Stimulated activated CD8-positive, alpha-beta memory T cell treated with anti-CD3 and anti-CD28 coated beads, Interleukin-7, amount 100 ng/mL, for 4 hours (primary cell): ENCODE measurements around the gene TBX2.

Experiments
- DNase-seq, 2 donors: peaks; one replicate each; pipeline ENCODE4 v3.0.0-alpha.2; 2020; ENCODE audit warnings: low read depth in 2 of 2

TBX2 gene

DNA sequence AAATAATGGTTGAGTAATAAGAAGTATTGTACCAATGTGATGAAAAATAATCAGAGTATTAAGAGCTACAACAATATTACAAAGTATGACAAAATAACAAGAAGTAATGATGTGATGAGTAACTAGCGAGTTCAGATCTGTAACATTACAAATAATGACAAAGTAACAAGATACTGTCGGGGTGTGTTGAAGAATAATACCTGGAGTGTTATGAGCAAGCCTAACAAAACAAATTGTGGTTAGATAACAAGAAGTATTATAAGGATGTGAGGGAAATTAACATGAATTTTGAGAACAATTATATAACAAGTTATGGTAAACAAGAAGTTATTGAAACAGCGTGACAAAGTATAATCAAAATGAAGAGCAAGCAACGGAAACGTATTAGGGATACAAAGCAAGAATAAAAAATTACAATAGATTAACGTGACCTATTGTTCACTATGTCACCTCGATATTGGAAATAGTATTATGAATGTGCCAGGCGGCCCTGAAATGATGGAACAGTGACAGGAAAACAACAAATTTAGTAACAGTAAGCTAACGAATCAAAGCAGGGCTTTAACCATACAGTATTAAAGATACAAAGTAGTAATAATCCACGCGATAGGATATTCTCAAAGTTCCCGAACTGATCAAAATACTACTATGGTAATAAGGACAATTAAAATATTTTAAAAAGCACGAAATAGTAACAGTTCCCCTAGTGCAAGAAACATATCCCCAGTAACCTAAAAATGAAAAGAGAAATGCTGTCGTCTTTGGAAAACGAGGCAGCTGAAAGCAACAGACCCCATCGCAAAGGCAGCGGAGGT, 54.1 kb downstream of the TBX2 start:
- no peak for DNase-seq

DNA sequence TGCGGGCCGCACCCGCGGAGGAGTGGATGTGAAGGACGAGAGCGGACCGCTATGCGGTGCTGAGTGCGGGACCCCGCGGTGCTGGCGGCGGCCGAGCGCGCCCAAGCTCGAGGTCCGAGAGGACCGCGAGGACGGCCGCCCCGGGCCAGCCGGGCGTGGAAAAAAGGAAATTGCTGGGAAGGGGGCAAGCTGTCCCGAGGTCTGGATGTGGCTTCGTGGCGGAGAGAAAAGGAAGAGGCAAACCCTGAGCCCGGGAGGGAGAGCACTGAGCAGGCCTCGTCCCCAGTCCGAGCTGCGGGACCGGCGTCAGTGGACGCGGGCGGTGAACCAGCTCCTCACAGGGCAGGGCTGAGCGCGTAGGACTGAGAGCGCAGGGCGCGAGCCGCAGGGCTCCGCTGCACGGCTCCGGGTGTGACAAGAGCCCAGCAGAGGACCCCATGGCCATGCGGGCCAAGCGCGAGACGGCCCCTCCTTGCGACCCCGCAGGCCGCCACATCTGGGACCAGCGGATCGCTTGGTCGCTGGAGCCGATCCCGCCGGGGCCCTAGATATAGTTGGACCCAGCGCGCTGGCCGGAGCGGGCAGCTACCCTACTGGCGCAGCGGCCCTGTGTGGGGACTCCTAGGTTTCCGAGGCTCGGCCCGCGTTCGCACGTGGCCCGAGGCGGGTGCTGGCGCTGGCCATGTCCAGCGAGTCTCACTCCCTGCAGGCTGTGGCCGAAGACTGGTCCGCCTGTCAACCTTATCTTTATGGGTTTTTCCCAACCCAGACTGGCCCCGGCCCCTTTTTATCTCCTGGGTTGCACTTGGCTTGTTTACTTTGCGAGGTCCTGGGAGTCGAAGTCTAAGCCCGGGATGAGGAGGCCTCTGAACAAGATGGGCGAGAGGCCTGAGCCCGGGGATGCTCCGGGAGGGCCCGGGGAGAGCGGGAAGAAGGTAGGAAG, 55.0 kb downstream of the TBX2 start:
- no peak for DNase-seq

DNA sequence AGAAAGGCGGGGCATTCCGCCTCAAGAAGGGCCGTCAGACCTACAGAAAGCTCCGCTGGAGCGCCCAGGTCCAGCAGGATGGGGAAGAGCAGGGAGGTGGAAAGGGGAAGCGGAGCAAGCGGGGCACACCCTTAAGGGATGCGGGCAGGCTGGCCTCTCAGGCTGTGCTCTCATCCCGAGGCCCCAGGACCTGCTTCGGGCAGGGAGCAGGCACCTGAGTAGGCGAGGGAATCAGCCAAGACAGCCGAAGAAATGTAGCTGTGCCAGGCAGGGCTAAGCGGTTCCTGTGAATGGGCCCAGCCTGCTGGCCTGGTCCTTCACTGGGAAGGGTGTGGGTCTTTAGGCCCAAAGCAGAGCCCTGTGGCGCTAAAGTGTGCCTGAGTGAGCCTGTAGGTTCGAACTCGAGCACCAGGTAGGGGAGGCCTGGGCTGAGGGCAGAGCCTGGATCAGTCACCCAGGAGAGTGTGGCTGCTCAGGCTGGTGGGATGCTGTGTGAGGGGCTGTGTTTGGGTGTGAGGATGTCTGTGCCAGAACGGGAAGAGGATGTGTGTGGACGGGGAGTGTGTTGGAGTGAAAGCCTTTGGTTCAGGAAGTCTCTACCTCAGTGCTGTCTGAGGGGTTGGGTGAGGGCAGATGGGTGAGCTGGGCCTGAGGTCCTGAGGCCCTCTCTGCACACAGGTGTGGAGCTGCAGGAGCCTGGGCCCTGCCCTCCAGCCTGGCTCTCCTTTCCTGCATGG, 55.8 kb downstream of the TBX2 start:
- no peak for DNase-seq

DNA sequence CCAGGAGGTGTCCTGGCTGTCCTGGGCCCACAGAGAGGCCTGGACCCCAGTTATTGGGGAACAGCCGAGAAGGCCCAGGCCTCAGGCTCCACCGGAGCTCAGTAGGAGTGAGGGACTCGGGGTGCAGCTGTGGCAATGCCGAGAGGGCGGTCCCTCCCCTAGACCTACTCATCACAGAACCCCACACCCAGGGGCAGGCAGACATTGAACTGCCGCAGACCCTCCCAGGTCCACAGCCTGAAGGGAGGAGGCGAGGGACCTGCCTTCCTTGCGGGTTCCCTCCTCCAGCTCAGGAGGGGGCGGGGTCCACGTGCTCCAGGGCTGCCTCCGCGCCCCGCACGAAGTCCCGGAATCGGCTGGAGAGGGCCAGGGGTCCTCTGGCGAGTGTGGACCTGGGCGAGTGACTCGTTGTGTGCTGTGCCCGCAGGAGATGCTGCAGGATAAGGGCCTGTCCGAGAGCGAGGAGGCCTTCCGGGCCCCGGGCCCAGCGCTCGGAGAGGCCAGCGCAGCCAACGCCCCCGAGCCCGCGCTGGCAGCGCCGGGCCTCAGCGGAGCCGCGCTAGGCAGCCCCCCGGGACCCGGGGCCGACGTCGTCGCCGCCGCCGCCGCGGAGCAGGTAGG, 56.5 kb downstream of the TBX2 start:
- no peak for DNase-seq

DNA sequence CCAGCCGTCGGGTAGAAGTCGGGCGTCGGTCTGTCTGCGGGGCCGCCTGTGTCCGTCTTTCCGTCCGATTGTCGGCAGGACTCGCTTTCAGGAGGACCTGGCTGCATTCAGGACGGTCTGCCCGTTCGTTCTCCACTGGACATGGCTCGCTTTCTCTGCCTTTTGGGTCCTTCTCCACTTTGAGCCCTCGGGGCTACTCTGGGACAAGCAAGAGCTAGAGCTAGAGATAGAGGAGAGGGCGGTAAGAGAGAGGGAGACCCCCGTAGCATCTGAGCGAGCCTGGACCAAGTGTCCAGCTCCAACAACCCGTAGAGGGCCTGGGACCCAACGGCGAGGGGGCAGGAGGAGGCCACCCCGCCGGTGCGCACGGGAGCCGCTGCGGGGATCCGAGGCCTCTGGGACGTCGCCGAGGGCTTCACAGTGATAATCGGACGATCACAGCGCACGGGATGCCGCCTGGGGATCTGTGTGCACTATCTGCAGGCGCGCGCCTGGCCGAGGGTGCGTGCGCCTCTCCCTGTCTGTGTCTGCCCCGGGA, 57.1 kb downstream of the TBX2 start:
- no peak for DNase-seq

DNA sequence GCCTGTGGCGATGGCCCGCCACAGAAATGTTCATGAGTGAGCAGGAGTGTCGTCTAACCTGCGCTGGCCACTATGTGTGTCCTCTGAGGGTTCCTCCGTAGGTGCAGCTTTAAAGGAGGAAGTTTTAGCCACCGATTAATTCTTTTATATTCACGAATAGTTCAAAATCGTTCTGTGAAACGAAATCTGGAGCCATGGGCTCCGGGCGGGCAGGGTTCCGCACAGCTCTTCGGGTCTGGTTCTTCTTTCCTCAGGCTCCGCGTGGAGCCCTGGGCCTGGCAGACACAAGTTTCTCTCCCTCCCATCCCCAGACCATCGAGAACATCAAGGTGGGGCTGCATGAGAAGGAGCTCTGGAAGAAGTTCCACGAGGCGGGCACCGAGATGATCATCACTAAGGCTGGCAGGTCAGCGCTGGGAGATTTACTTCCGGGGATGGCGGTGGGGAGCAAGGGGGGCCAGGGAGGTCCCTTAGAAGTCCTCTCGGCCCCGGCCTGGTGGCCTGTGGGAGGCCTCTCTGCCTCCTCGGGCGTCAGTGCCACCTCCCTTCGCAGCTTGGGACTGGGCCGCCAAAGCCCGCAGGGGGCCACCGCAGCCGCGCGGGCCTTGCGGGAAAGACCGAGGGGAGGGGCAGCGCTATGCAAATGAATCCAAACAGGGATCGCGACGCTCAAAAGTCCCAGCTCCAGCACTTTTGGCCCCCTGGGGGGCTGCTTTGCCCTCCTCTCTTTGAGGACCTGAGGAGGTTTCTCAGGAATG, 57.8 kb downstream of the TBX2 start:
- DNase-seq, result no peak

DNA sequence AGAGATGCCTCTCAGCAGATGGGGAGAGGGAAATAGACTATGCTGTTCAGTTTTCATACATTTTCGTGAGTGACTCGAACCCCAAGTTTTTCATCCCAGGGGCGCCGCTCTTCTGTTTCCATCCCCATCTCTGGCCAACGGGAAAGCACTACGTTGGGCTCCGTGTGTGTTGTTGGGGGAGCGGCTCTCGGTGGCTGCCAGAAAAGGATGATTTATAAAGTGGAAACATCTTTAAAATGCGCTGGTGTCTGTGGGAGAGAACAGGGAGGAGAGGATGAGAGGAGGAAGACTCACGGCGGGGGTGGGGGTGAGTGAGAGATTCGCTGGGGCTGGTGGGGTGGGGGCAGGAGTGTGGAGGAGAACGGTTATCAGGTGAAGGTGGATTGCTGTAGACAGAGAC, 58.4 kb downstream of the TBX2 start:
- no peak for DNase-seq

DNA sequence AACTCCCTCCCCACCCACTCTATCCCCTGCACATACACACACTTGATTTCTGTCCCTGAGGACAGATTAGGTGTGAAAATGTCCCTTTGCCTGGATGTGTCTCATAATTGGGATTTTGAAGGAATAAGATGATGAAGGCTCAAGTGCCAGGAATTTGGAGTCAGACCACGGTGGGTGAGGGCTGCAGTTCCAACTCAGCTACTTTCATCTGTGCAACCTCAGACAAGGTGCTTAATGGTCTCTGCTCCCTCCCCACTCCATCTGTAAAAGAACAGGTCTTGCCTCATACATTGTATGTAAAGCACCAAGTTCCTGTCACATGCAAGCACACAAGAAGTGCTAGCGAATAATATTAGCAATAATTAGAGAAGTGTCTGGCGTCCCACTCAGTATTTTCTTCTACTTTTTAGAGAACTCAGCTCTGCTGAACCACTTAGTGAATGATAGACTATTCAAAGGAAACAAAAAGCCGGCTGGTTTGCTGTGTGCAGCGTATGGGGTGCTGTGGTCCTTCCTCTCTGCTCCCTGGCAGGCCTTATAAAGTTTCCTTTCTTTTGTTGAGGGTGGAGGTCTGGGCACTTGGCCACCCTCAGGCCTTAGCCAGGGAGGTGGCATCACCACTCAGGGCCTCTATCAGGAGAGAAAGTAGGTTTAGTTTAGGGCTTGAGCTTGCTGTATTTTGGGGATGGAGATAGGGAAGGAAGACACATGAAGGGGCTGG, 58.9 kb downstream of the TBX2 start:
- no peak for DNase-seq
